ENCODE results near the gene KIAA0753.

DNA sequence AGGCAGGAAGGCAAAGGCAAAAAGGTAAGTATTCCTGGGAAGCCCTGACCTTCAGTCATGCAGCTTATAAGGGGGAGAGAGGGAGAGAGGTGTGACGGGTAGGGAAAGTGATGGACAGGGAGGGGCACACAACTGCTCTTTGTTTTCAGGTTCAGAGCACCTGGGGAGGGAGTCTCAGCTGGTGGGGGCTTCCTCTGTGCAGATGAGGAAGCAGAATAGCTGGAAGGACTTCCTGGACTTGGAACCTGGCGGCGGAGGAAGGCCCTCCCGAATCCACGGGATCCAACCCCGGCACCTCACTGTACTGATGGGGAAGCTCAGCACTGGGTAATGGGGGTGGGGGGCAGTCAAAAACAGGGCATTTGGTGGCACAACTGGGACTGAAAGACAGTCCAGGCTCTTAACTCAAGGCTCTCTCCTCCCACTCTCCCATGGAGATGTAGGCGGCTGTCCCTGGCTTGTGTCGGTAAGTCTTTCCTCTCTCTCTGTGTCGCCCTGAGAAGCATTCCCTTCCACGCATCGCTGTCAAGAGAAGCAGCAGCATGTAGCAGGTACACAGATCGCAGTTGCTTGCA lies 72.2 kb downstream of the KIAA0753 start:
- TF ChIP-seq FOXA1 (IDR thresholded peaks at IDR 0.05) (no peak), L3MBTL2 (conservative IDR thresholded peaks at IDR 0.05) (no peak), FOXK2 (IDR thresholded peaks at IDR 0.05) (no peak)
